OCI-LY7 (cell line): ENCODE results near the gene P3R3URF.

ENCODE experiments used
- CTCF ChIP-seq: fragments of 200-600 bp; sonication (generic); conservative IDR thresholded peaks from 2 replicates; pipeline ENCODE4 v1.5.1; 2014; ENCODE audit warnings: mild to moderate bottlenecking, antibody characterized with exemption, low read length, moderate library complexity, mixed read lengths
- EZH2phosphoT487 ChIP-seq: fragments of 200-600 bp; sonication (generic); IDR thresholded peaks from 2 replicates; pipeline ENCODE4 v1.6.1; 2018; ENCODE audit warnings: low read depth, borderline replicate concordance, mild to moderate bottlenecking, mixed run types, antibody characterized with exemption, low read length, moderate library complexity, mixed read lengths

GRCh38 chr1:46133181-46133658 is 43.1 kb downstream of the P3R3URF start:
- TF ChIP-seq CTCF (no peak), EZH2phosphoT487 (no peak)
